OCI-LY3 (cell line): ENCODE results near the gene ING4.

Source experiments
- EZH2phosphoT487 ChIP-seq: fragments of 200-600 bp; shearing (Covaris generic); IDR thresholded peaks from 2 replicates; pipeline ENCODE4 v1.6.1; 2018; ENCODE audit warnings: antibody characterized with exemption, mixed run types, low read depth
- TF ChIP-seq, protein P1 (sequence below): fragments of 200-600, 300-600 bp; sonication (generic); IDR thresholded peaks from 2 replicates; pipeline ENCODE4 v1.5.1; 2014; ENCODE audit warnings: antibody characterized with exemption, low read length, low read depth

GRCh38 chr12:6632026-6632983 lies 30.6 kb downstream of the ING4 start:
- TF ChIP-seq, protein P1, sequence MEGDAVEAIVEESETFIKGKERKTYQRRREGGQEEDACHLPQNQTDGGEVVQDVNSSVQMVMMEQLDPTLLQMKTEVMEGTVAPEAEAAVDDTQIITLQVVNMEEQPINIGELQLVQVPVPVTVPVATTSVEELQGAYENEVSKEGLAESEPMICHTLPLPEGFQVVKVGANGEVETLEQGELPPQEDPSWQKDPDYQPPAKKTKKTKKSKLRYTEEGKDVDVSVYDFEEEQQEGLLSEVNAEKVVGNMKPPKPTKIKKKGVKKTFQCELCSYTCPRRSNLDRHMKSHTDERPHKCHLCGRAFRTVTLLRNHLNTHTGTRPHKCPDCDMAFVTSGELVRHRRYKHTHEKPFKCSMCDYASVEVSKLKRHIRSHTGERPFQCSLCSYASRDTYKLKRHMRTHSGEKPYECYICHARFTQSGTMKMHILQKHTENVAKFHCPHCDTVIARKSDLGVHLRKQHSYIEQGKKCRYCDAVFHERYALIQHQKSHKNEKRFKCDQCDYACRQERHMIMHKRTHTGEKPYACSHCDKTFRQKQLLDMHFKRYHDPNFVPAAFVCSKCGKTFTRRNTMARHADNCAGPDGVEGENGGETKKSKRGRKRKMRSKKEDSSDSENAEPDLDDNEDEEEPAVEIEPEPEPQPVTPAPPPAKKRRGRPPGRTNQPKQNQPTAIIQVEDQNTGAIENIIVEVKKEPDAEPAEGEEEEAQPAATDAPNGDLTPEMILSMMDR: no peak
- TF ChIP-seq EZH2phosphoT487: no peak
